K562 (cell line): ENCODE measurements around the gene DDHD1. TPM values are rescaled to one million over a fixed set of nuclear protein-coding genes. Genes with fewer than 3 reads are reported as not detected.

Experiments
- ATAC-seq: fragments of 200-7000 bp; cut with Tn5 transposase; 3 replicates; pipeline ENCODE4 v1.9.1; 2020; ENCODE audit warnings: moderate library complexity
- BruUV-seq: library from RNA; stranded (reverse); fragments of 400-500 nt; replicated peaks from 2 replicates; lab custom pipeline; 2021; lab: Mats Ljungman, UMichigan
- CTCF ChIA-PET: fragments of 300-600 bp; formaldehyde crosslinking; extraction: SDS; loops from one replicate; lab custom pipeline; 2021; ENCODE audit warnings: low intra/inter-chr PET ratio; lab: Yijun Ruan, JAX
- POLR2A ChIA-PET: fragments of 300-600, 350-650 bp; sonication (Branson Sonifier 250); formaldehyde crosslinking; extraction: SDS; loops from one replicate; lab custom pipeline; 2021; ENCODE audit warnings: antibody characterized with exemption, inconsistent platforms; lab: Yijun Ruan, JAX
- DNase-seq, 4 experiments: peaks; one replicate each; pipeline versions ENCODE4 v3.0.0 to v3.0.0-alpha.2; 2011 to 2018; ENCODE audit warnings: low spot score in 3 of 4, mixed read lengths in 3 of 4; ENCODE audit errors: extremely low read depth in 1 of 4
- FAIRE-seq: peaks from 2 replicates; lab custom pipeline; 2011; peaks lifted over from hg19 to GRCh38; lab: Jason Lieb, UNC
- H2AFZ ChIP-seq: 2 replicates; pipeline ENCODE4 v1.6.0; 2011; ENCODE audit warnings: low read depth, low read length, control low read depth, inconsistent platforms
- H3K27ac ChIP-seq: fragments of 200-600 bp; 3 replicates; pipeline ENCODE4 v1.8.0; 2011; ENCODE audit warnings: low read depth, mild to moderate bottlenecking, control low read depth, inconsistent platforms, low read length, moderate library complexity, mixed read lengths; ENCODE audit errors: extremely low read depth
- H3K27me3 ChIP-seq, 2 experiments: fragments of 300-600 bp in 1 of 2; 2 replicates in 1 of 2; 3 replicates in 1 of 2; pipeline versions ENCODE4 v1.6.0 to v1.8.0; 2011; ENCODE audit warnings: inconsistent platforms in 2 of 2, low read length in 2 of 2, mild to moderate bottlenecking in 1 of 2, mixed read lengths in 1 of 2, moderate library complexity in 1 of 2; ENCODE audit not compliant: control insufficient read depth in 2 of 2, insufficient read depth in 2 of 2
- H3K36me3 ChIP-seq: fragments of 300-600 bp; 3 replicates; pipeline ENCODE4 v1.8.0; 2011; ENCODE audit warnings: mild to moderate bottlenecking, low read length, inconsistent platforms; ENCODE audit not compliant: control insufficient read depth, insufficient read depth
- H3K4me1 ChIP-seq, 2 experiments: fragments of 200-600 bp in 1 of 2; replicated peaks in 1 of 2; 2 replicates in 1 of 2; 3 replicates in 1 of 2; pipeline versions ENCODE4 v1.5.1 to v1.8.0; 2011; ENCODE audit warnings: inconsistent platforms in 2 of 2, low read length in 2 of 2, mild to moderate bottlenecking in 1 of 2, mixed read lengths in 1 of 2, moderate library complexity in 1 of 2; ENCODE audit not compliant: control insufficient read depth in 2 of 2, insufficient read depth in 2 of 2
- H3K4me2 ChIP-seq: 2 replicates; pipeline ENCODE4 v1.6.1; 2011; ENCODE audit warnings: low read length, control low read depth, inconsistent platforms, mixed read lengths; ENCODE audit not compliant: insufficient read depth
- H3K4me3 ChIP-seq: fragments of 200-600 bp; sonication (generic), shearing (Covaris generic); 2 replicates; pipeline ENCODE4 v1.5.1; 2016; ENCODE audit warnings: control low read depth, inconsistent platforms
- H3K79me2 ChIP-seq: fragments of 200-600 bp; 3 replicates; pipeline ENCODE4 v1.8.0; 2011; ENCODE audit warnings: low read length, inconsistent platforms; ENCODE audit not compliant: control insufficient read depth, insufficient read depth
- H3K9ac ChIP-seq, 2 experiments: 2 replicates each; pipeline versions ENCODE4 v1.6.0 to v1.6.1; 2011; ENCODE audit warnings: low read depth in 2 of 2, low read length in 2 of 2, control low read depth in 1 of 2, inconsistent platforms in 1 of 2, mild to moderate bottlenecking in 1 of 2, mixed read lengths in 1 of 2; ENCODE audit not compliant: insufficient read depth in 1 of 2
- H3K9me1 ChIP-seq: one replicate; pipeline ENCODE4 v1.6.0; 2011; ENCODE audit warnings: inconsistent platforms, mild to moderate bottlenecking, low read length, moderate library complexity; ENCODE audit not compliant: control insufficient read depth, insufficient read depth
- H3K9me3 ChIP-seq: replicated peaks from 2 replicates; pipeline ENCODE4 v1.5.1; 2011; ENCODE audit warnings: low read depth, low read length, inconsistent platforms; ENCODE audit not compliant: control insufficient read depth, insufficient read depth
- H4K20me1 ChIP-seq: replicated peaks from 2 replicates; pipeline ENCODE4 v1.6.1; 2011; ENCODE audit warnings: low read length, inconsistent platforms, mixed read lengths; ENCODE audit not compliant: control insufficient read depth, insufficient read depth
- ARID1B ChIP-seq: fragments of 450-650 bp; IDR thresholded peaks from 2 replicates; pipeline ENCODE4 v1.6.1; 2016; ENCODE audit warnings: antibody characterized with exemption, mild to moderate bottlenecking, inconsistent platforms
- CUX1 ChIP-seq: fragments of 200-800 bp; sonication (Bioruptor generic); IDR thresholded peaks from 2 replicates; pipeline ENCODE4 v1.6.1; 2016; ENCODE audit warnings: missing genetic modification characterization, missing compliant biosample characterization
- HOXB6 ChIP-seq: fragments of 250-450 bp; sonication (Bioruptor Pico); IDR thresholded peaks from 2 replicates; pipeline ENCODE4 v1.5.1; 2022; ENCODE audit warnings: mild to moderate bottlenecking, borderline replicate concordance
- NFE2L1 ChIP-seq: fragments of 450-650 bp; IDR thresholded peaks from 2 replicates; pipeline ENCODE4 v1.6.1; 2016; ENCODE audit warnings: missing genetic modification characterization, low read depth, mild to moderate bottlenecking, missing compliant biosample characterization, moderate library complexity, borderline replicate concordance
- PHF20 ChIP-seq: fragments of 450-650 bp; IDR thresholded peaks from 2 replicates; pipeline ENCODE4 v1.6.1; 2018; ENCODE audit not compliant: partially characterized antibody
- RNF2 ChIP-seq: sonication (generic); IDR thresholded peaks from 2 replicates; pipeline ENCODE4 v1.6.1; 2016
- RNF219 ChIP-seq: fragments of 250-450 bp; sonication (Bioruptor Pico); IDR thresholded peaks from 2 replicates; pipeline ENCODE4 v1.5.0; 2022; ENCODE audit warnings: mild to moderate bottlenecking
- ZNF586 ChIP-seq: fragments of 450-650 bp; formaldehyde crosslinking; conservative IDR thresholded peaks from 2 replicates; pipeline ENCODE4 v1.4.0; 2020; ENCODE audit warnings: mild to moderate bottlenecking, moderate library complexity
- ZNF75A ChIP-seq: fragments of 450-650 bp; formaldehyde crosslinking; IDR thresholded peaks from 2 replicates; pipeline ENCODE4 v1.4.0; 2020; ENCODE audit warnings: mild to moderate bottlenecking
- WGBS: fragments of 100-300 bp; shearing (Covaris generic); methylation state at CpG from one replicate; pipeline ENCODE4 v1.1.6; 2016; ENCODE audit warnings: low coverage, mixed read lengths; ENCODE audit not compliant: insufficient coverage; ENCODE audit errors: missing lambda C conversion rate; 5-methylcytosine and 5-hydroxymethylcytosine counted together
- in situ Hi-C: fragments of 300-500 bp; cut with MboI; formaldehyde crosslinking; loops from 4 replicates; pipeline ENCODE4 v1.15.0; 2018; ENCODE audit warnings: inconsistent platforms, mixed read lengths
- intact Hi-C: fragments of 100-400 bp; cut with micrococcal nuclease; formaldehyde crosslinking; loops from 2 replicates; pipeline ENCODE4 v1.14.2; 2022
- polyA plus RNA-seq, 8 experiments: library from polyadenylated mRNA; depleted of rRNA in 4 of 8; stranded (reverse) in 5 of 8; unstranded in 3 of 8; fragments of >200 nt; fragmentation: Nextera tagmentation in 2 of 8; fragmentation: Illumina TruSeq in 1 of 8; extraction: Ambion mirVana in 2 of 8; extraction: Trizol in 1 of 8; gene quantifications; 2 replicates each; pipeline versions ENCODE4 v1.2.1 to v1.2.3, GENCODE V29; 2011 to 2014; ENCODE audit warnings: inconsistent platforms in 1 of 8, missing spikeins in 1 of 8
- total RNA-seq, 7 experiments: library from RNA; depleted of rRNA in 6 of 7; stranded (reverse); fragments of >200 nt in 6 of 7; fragmentation: Illumina TruSeq in 2 of 7; extraction: Trizol in 2 of 7; gene quantifications; 2 replicates each; pipeline versions ENCODE4 v1.2.1 to v1.2.3, GENCODE V29; 2011 to 2021; ENCODE audit warnings: low replicate concordance in 1 of 7

Gene DDHD1
- total and polyA plus RNA-seq, 9 of the 15 experiments (the other 6 are each of a cell fraction or from before 2014, with no cell fraction given) = 1.2 to 12.3 (median 5.0) TPM

- TF ChIP-seq ZNF586 (CRISPR knock-in tag) = no peak
- peak; percentile 28 for TF ChIP-seq ARID1B
- no peak for TF ChIP-seq ZNF75A (CRISPR knock-in tag)
- TF ChIP-seq CUX1 (CRISPR knock-in tag) = no peak
Observed at GRCh38 chr14:53113989-53114388, 39.1 kb downstream of the DDHD1 start (continued).

GRCh38 chr14:53110096-53110495 lies 43.0 kb downstream of the DDHD1 start:
- FAIRE-seq (no peak), ATAC-seq (no peak), DNase-seq (no peak)
- no TSS peak for BruUV-seq
- Histone ChIP-seq H4K20me1 (peaks cover 5% of the 10 kb centered on the region), H3K4me2 (no peak overlapping the region), H3K36me3 (no peaks in the 10 kb centered on the region), H3K27ac (no peak overlapping the region; the same call in 2 of the 3 replicates), H3K4me3 (no peak overlapping the region), H3K27me3 (no peaks in the 10 kb centered on the region), H3K9me1 (no peaks in the 10 kb centered on the region), H3K9me3 (no peaks in the 10 kb centered on the region), H2AFZ (no peak overlapping the region), H3K79me2 (peaks cover 21% of the 10 kb centered on the region; the same call in 2 of the 3 replicates), H3K4me1 (peaks cover 0 to 9% of the 10 kb centered on the region in 2 experiments; a peak in 3 of 5 replicates), H3K9ac (no peak overlapping the region)
- in situ Hi-C loops (no loop called here), intact Hi-C loops (no loop called here)
- 100% methylated on average over 1 of the region's 1 CpG for WGBS
- CTCF ChIA-PET = no interaction called here
- POLR2A ChIA-PET = interaction anchor here (0.9 kb wide), 1 partner anchor 11 kb away, joined by 3 read pairs; no protein-coding TSS in a partner anchor
- no peak for TF ChIP-seq RNF219 (CRISPR knock-in tag)
- TF ChIP-seq NFE2L1 (tag) = no peak
- TF ChIP-seq RNF2 = no peak
- no peak for TF ChIP-seq PHF20
- TF ChIP-seq HOXB6 = no peak
